SKM-1 treated with dmso at 0.1 percent for 144 hours (cell line): ENCODE measurements around the gene GGT6.

Experiments
- DNase-seq: peaks from one replicate; lab custom pipeline; 2025; ENCODE audit not compliant: unreplicated experiment; lab: John Stamatoyannopoulos, UW

GGT6 gene

GRCh38 chr17:4509401-4509800 lies 51.0 kb downstream of the GGT6 start:
- DNase-seq = no peak

DNA sequence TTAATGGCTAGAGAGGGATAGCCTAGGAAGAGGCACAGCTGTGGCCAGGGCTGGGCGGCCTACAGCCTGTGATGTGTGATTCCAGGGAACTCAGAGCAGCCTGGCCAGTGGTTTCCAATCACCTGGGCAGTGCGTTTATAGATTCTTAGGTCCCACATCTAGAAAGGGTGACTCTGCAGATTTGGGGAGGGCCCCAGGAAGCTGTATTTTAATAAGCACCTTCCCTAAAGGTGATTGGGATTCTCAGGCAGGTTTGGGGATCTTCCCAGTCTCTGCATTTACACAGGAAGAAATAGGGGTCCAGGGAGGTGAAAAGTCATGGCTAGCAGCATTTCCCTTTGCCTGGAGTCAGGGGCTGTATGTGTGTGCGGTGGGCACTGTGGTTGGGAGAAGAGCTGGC lies 52.2 kb downstream of the GGT6 start:
- DNase-seq = no peak

GRCh38 chr17:4507361-4508111 lies 52.8 kb downstream of the GGT6 start:
- DNase-seq = no peak
